ENCODE data around the gene C2orf72. TPM values are rescaled to one million over a fixed set of nuclear protein-coding genes. Genes with fewer than 3 reads are reported as not detected.

C2orf72 gene
- total and polyA plus RNA-seq, 7 experiments from 2014 or later, result 0.60 TPM; not detected in 6

- peaks cover 0 to 10% (median 4%) of the 10 kb centered on the region in 5 donors for H3K27me3 Mint-ChIP-seq
- POLR2A ChIA-PET, result no interaction called here
- intact Hi-C loops (cut with micrococcal nuclease), result no loop called here
- H3K27ac Mint-ChIP-seq, result no peak overlapping the region
- CTCF ChIA-PET, result interaction anchor here (0.7 kb wide), 1 partner anchor 39 kb away, joined by 3 read pairs; no protein-coding TSS in a partner anchor
- Histone ChIP-seq H3K9me3 (ENCODE audit: control insufficient read depth in 2 of 3, low read length in 3 of 3) (no peaks in the 10 kb centered on the region), H3K27ac (ENCODE audit: low read depth, low read length) (no peak overlapping the region), H3K36me3 (ENCODE audit: control insufficient read depth in 2 of 3, insufficient read depth in 3 of 3, low read length in 3 of 3) (no peaks in the 10 kb centered on the region), H3K4me3 (ENCODE audit: low read length) (no peak overlapping the region), H3K4me1 (ENCODE audit: control insufficient read depth in 2 of 2, insufficient read depth in 2 of 2, low read length in 2 of 2) (no peaks in the 10 kb centered on the region), H3K27me3 (ENCODE audit: control insufficient read depth in 2 of 2, insufficient read depth in 2 of 2, low read length in 2 of 2) (no peaks in the 10 kb centered on the region)
- no peak for ATAC-seq
- H3K4me1 Mint-ChIP-seq, result peaks cover 1 to 4% (median 3%) of the 10 kb centered on the region in 7 donors
- no peak overlapping the region for H3K4me3 Mint-ChIP-seq
- no peaks in the 10 kb centered on the region for H3K36me3 Mint-ChIP-seq
- H3K9me3 Mint-ChIP-seq, result no peaks in the 10 kb centered on the region
- no peak for DNase-seq
These were observed 10.1 kb downstream of the C2orf72 start for GRCh38 chr2:231047274-231047922.

DNA sequence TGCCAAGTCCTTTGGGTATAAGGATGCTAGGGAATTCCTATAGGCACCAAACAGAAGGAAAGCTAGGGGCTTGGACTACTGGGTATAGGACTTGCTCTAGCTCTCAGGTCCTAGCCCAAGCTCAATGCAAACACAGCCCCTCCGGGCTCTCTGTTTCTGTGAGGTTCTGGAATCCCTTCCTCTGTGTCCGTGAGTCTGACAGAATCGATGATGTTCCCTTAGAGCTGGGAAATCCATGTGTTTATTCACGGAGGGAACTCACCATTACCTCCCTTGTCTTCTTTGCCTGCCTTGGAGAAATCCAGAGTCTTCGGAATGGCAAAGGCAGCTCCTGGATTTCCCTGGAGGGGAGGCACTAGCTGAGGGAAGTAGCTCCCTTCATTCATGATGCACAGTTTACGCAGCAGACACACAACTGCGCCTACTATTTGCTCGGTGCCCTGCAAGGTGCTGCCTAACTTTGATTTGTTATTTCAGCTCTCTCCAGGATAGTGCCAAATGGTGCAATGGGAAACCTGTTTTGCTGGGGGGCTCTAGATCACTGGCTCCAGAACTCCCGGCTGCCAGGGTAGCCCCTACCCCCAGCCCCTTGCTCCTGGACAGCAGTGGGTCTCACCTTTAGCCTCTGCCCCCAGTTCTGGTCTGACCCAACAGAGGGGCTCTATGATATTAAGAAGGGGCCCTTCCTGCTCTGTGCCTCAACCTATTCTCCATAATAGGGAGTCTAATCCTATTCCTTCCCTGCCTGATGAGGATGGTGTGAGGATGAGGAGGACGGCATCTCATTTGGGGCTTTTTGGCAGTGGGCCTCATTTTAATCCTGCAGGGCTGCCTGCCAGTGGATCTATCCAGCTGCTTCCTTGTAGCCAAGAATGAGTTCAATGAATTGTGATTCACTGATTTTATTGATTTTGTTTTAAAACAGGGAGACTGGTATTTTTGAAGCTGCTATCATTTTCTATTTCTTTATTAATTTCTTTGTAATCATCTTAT lies 10.9 kb downstream of the C2orf72 start:
- Mint-ChIP-seq H3K4me1 (peaks cover 3 to 12% (median 9%) of the 10 kb centered on the region in 7 donors), H3K4me3 (no peak overlapping the region), H3K36me3 (no peaks in the 10 kb centered on the region), H3K27me3 (peaks cover 0 to 9% (median 4%) of the 10 kb centered on the region in 5 donors), H3K27ac (no peak overlapping the region), H3K9me3 (no peaks in the 10 kb centered on the region)
- no peaks in the 10 kb centered on the region for H3K27me3 ChIP-seq (ENCODE audit: control insufficient read depth in 2 of 2, insufficient read depth in 2 of 2, low read length in 2 of 2)
- CTCF ChIA-PET, result interaction anchor here (0.7 kb wide), 1 partner anchor 40 kb away, joined by 3 read pairs; no protein-coding TSS in a partner anchor
- no peak overlapping the region for H3K4me3 ChIP-seq (ENCODE audit: low read length)
- DNase-seq (no peak), ATAC-seq (no peak)
- H3K4me1 ChIP-seq (ENCODE audit: control insufficient read depth in 2 of 2, insufficient read depth in 2 of 2, low read length in 2 of 2), result peaks cover 0 to 3% of the 10 kb centered on the region in 2 donors
- no peak overlapping the region for H3K27ac ChIP-seq (ENCODE audit: low read depth, low read length)
- H3K36me3 ChIP-seq (ENCODE audit: control insufficient read depth in 2 of 3, insufficient read depth in 3 of 3, low read length in 3 of 3), result no peaks in the 10 kb centered on the region
- intact Hi-C loops (cut with micrococcal nuclease), result no loop called here
- POLR2A ChIA-PET, result no interaction called here
- no peaks in the 10 kb centered on the region for H3K9me3 ChIP-seq (ENCODE audit: control insufficient read depth in 2 of 3, low read length in 3 of 3)

- peak overlapping the region in 1 of 10 donors; percentile 17 for H3K4me3 Mint-ChIP-seq
- no peaks in the 10 kb centered on the region for H3K27me3 ChIP-seq (ENCODE audit: control insufficient read depth in 2 of 2, insufficient read depth in 2 of 2, low read length in 2 of 2)
- no peak for DNase-seq
- intact Hi-C loops (cut with micrococcal nuclease), result loop anchor here (10.0 kb wide), 7 partner anchors 145 to 1505 kb away; partner anchors contain the start of genes DIS3L2 (in 1 of the 2), EIF4E2 (in 1 of the 2), PTMA (in 1 of the 2) and SP100 (in 1 of the 2)
- no peaks in the 10 kb centered on the region for H3K36me3 ChIP-seq (ENCODE audit: control insufficient read depth in 2 of 3, insufficient read depth in 3 of 3, low read length in 3 of 3)
- CTCF ChIA-PET, result no interaction called here
- H3K9me3 Mint-ChIP-seq, result no peaks in the 10 kb centered on the region
- peaks cover 0 to 3% of the 10 kb centered on the region in 2 donors for H3K4me1 ChIP-seq (ENCODE audit: control insufficient read depth in 2 of 2, insufficient read depth in 2 of 2, low read length in 2 of 2)
- H3K27ac ChIP-seq (ENCODE audit: low read depth, low read length), result no peak overlapping the region
- peaks cover 0 to 16% (median 11%) of the 10 kb centered on the region in 5 donors for H3K27me3 Mint-ChIP-seq
- H3K36me3 Mint-ChIP-seq, result no peaks in the 10 kb centered on the region
- POLR2A ChIA-PET, result no interaction called here
- H3K4me1 Mint-ChIP-seq, result peaks cover 3 to 22% (median 20%) of the 10 kb centered on the region in 7 donors
- no peaks in the 10 kb centered on the region for H3K9me3 ChIP-seq (ENCODE audit: control insufficient read depth in 2 of 3, low read length in 3 of 3)
- H3K4me3 ChIP-seq (ENCODE audit: low read length), result no peak overlapping the region
- peak overlapping the region in 1 of 9 donors; percentile 65 for H3K27ac Mint-ChIP-seq
- ATAC-seq, result no peak
These were observed 12.1 kb downstream of the C2orf72 start for GRCh38 chr2:231049286-231050017.

DNA sequence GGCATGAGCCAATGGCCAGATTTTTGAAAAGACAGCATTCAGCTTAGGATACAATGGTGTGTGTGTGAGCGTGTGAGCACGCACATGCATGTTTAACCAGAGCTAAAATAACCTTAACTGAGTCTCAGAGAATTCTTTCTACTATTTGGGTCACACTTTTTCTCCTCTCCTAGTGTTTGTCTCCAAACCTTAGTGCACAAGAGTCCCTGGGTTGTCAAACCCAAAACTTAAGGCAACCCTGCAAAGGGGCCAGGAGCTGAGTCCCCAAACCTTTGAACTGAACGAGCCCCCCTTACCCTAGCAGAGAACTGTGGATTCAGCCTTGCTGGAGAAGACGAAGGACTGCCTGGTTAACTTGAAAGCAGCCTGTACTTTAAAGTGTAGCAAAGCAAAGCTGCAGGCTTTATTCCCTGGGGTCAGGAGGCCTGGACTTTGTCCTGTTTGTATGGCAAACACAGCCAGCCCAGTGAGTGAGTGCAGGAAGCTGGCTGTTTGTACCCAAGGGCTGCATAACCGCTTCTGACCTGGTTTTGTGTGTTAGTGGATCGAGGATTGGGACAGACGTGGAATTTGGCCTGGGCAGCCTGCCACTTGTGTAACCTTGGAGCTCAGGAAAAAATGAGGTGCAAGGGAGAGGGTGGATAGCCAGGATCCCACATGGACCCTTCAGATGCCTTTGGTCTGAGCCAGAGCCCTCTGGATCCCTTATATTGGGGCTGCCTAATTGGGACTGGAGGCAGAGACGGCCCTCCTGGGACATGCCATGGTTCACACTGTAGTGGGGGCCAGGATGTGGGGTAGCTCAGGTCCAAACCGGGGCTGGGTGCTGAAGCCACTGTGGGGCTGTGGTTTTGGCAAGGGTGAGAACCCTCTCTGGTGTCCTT lies 12.9 kb downstream of the C2orf72 start:
- intact Hi-C loops (cut with micrococcal nuclease), result loop anchor here (10.0 kb wide), 7 partner anchors 145 to 1505 kb away; partner anchors contain the start of genes DIS3L2 (in 1 of the 2), EIF4E2 (in 1 of the 2), PTMA (in 1 of the 2) and SP100 (in 1 of the 2)
- peaks cover 3 to 22% (median 20%) of the 10 kb centered on the region in 7 donors for H3K4me1 Mint-ChIP-seq
- peak overlapping the region in 1 of 9 donors; percentile 7 for H3K27ac Mint-ChIP-seq
- Histone ChIP-seq H3K36me3 (ENCODE audit: control insufficient read depth in 2 of 3, insufficient read depth in 3 of 3, low read length in 3 of 3) (no peaks in the 10 kb centered on the region), H3K4me3 (ENCODE audit: low read length) (no peak overlapping the region), H3K9me3 (ENCODE audit: control insufficient read depth in 2 of 3, low read length in 3 of 3) (no peaks in the 10 kb centered on the region), H3K27ac (ENCODE audit: low read depth, low read length) (no peak overlapping the region), H3K4me1 (ENCODE audit: control insufficient read depth in 2 of 2, insufficient read depth in 2 of 2, low read length in 2 of 2) (peaks cover 0 to 3% of the 10 kb centered on the region in 2 donors), H3K27me3 (ENCODE audit: control insufficient read depth in 2 of 2, insufficient read depth in 2 of 2, low read length in 2 of 2) (no peaks in the 10 kb centered on the region)
- H3K9me3 Mint-ChIP-seq, result no peaks in the 10 kb centered on the region
- no peak for DNase-seq
- POLR2A ChIA-PET, result no interaction called here
- H3K36me3 Mint-ChIP-seq, result no peaks in the 10 kb centered on the region
- ATAC-seq, result no peak
- peaks cover 0 to 16% (median 11%) of the 10 kb centered on the region in 5 donors for H3K27me3 Mint-ChIP-seq
- CTCF ChIA-PET, result no interaction called here
- peak overlapping the region in 1 of 10 donors; percentile 17 for H3K4me3 Mint-ChIP-seq

- DNase-seq (no peak), ATAC-seq (no peak)
- intact Hi-C loops (cut with micrococcal nuclease), result loop anchor here (10.0 kb wide), 7 partner anchors 146 to 1504 kb away; partner anchors contain the start of genes DIS3L2 (in 1 of the 2), EIF4E2 (in 1 of the 2), PTMA (in 1 of the 2) and SP100 (in 1 of the 2)
- Mint-ChIP-seq H3K9me3 (no peaks in the 10 kb centered on the region), H3K27ac (no peak overlapping the region), H3K27me3 (peaks cover 0 to 16% (median 11%) of the 10 kb centered on the region in 5 donors), H3K36me3 (no peaks in the 10 kb centered on the region), H3K4me3 (peak overlapping the region in 2 of 10 donors; percentile 12 to 35), H3K4me1 (peaks cover 3 to 24% (median 21%) of the 10 kb centered on the region in 7 donors)
- ChIA-PET POLR2A (no interaction called here), CTCF (no interaction called here)
- Histone ChIP-seq H3K36me3 (ENCODE audit: control insufficient read depth in 2 of 3, insufficient read depth in 3 of 3, low read length in 3 of 3) (no peaks in the 10 kb centered on the region), H3K9me3 (ENCODE audit: control insufficient read depth in 2 of 3, low read length in 3 of 3) (no peaks in the 10 kb centered on the region), H3K4me3 (ENCODE audit: low read length) (no peak overlapping the region), H3K27me3 (ENCODE audit: control insufficient read depth in 2 of 2, insufficient read depth in 2 of 2, low read length in 2 of 2) (no peaks in the 10 kb centered on the region), H3K4me1 (ENCODE audit: control insufficient read depth in 2 of 2, insufficient read depth in 2 of 2, low read length in 2 of 2) (peaks cover under 1 to 3% of the 10 kb centered on the region in 2 donors), H3K27ac (ENCODE audit: low read depth, low read length) (no peak overlapping the region)
These were observed 13.8 kb downstream of the C2orf72 start for GRCh38 chr2:231051116-231051515.
